ENCODE data around the gene TMPRSS4. TPM values are rescaled to one million over a fixed set of nuclear protein-coding genes. Genes with fewer than 3 reads are reported as not detected.
A peak's percentile ranks its signal among the peaks of the same experiment; 100 is the strongest.

The TMPRSS4 gene
- total and polyA plus RNA-seq, 5 donors: not detected

GRCh38 chr11:118095493-118095892 is 18.6 kb downstream of the TMPRSS4 start:
- Histone ChIP-seq H3K9me3 (ENCODE audit: control insufficient read depth, low read length) (no peaks in the 10 kb centered on the region), H3K27me3 (ENCODE audit: control insufficient read depth, insufficient read depth) (no peaks in the 10 kb centered on the region), H3K4me1 (ENCODE audit: control insufficient read depth, insufficient read depth, low read length) (no peaks in the 10 kb centered on the region), H3K4me3 (ENCODE audit: low read length) (no peak overlapping the region), H3K27ac (ENCODE audit: low read length) (no peak overlapping the region)
- no peak for ATAC-seq
- no peak for DNase-seq
- intact Hi-C loops (cut with DNase I): no loop called here
- 63% methylated on average over 4 of the region's 4 CpGs for WGBS

DNA sequence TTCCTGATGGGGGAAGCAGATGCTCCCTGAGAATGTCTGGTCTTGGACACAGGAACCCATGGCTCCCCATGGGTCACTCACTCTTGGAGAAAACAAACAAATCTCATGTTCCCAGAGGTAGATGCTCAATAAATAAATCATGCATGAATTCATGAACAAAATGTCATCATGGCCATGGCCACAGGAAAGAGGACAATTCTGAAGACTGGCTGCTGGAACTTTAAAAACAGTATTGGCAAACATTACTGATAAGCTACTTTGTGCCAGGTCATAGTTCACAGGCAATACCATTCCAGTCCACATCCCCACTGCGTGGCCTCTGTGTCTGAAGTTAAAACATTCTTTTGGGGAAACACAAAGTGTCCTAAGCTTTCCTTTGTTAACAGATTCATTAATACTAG is 19.1 kb downstream of the TMPRSS4 start:
- peaks cover 5% of the 10 kb centered on the region for H3K4me1 ChIP-seq (ENCODE audit: control insufficient read depth, insufficient read depth, low read length)
- DNase-seq (no peak), ATAC-seq (no peak)
- no peaks in the 10 kb centered on the region for H3K9me3 ChIP-seq (ENCODE audit: control insufficient read depth, low read length)
- H3K4me3 ChIP-seq (ENCODE audit: low read length): no peak overlapping the region
- H3K27me3 ChIP-seq (ENCODE audit: control insufficient read depth, insufficient read depth): no peaks in the 10 kb centered on the region
- intact Hi-C loops (cut with DNase I): no loop called here
- WGBS: 0% methylated on average over 1 of the region's 1 CpG
- no peak overlapping the region for H3K27ac ChIP-seq (ENCODE audit: low read length)

- Histone ChIP-seq H3K27me3 (ENCODE audit: control insufficient read depth, insufficient read depth) (no peaks in the 10 kb centered on the region), H3K4me3 (ENCODE audit: low read length) (no peak overlapping the region), H3K9me3 (ENCODE audit: control insufficient read depth, low read length) (no peaks in the 10 kb centered on the region), H3K27ac (ENCODE audit: low read length) (peak overlapping the region; percentile 43), H3K4me1 (ENCODE audit: control insufficient read depth, insufficient read depth, low read length) (peaks cover 8% of the 10 kb centered on the region)
- intact Hi-C loops (cut with DNase I): no loop called here
- ATAC-seq: no peak
- DNase-seq: no peak
- WGBS: 76% methylated on average over 11 of the region's 11 CpGs
Measured at GRCh38 chr11:118098996-118099837, 22.3 kb downstream of the TMPRSS4 start.

- ATAC-seq: peak; percentile 71 to 82
- intact Hi-C loops (cut with DNase I): no loop called here
- Histone ChIP-seq H3K27me3 (ENCODE audit: control insufficient read depth, insufficient read depth) (no peaks in the 10 kb centered on the region), H3K9me3 (ENCODE audit: control insufficient read depth, low read length) (no peaks in the 10 kb centered on the region), H3K4me1 (ENCODE audit: control insufficient read depth, insufficient read depth, low read length) (peaks cover 8% of the 10 kb centered on the region), H3K27ac (ENCODE audit: low read length) (peak overlapping the region; percentile 77), H3K4me3 (ENCODE audit: low read length) (no peak overlapping the region)
- 73% methylated on average over 10 of the region's 10 CpGs for WGBS
- DNase-seq: no peak
Measured at GRCh38 chr11:118099838-118100556, 23.1 kb downstream of the TMPRSS4 start.

DNA sequence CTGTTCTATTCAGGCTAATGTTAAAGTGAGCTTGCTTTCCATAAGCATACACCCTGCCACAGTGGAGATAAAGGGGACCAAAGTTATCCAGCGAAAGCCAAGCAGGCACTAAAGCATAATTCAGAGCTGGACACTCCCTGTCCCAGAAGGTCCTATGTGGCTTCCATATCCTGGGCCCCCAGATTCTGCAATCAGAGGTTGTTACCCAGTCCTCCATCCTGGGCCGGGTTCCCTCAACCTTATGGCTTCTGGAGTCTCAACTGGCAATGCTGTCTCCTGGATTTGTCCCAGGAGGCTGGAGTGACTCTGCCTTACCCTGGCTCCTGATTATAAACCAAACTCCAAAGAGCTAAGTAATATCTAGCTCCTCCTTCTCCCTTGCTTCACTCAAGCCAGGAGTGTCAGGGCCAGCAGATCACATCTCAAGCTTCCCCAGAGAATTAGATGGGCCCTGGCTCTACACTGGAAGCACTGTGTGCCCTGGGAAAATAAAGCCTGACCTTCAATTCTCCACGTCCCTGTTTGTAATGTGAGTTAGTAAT is 23.9 kb downstream of the TMPRSS4 start:
- 55% methylated on average over 3 of the region's 3 CpGs for WGBS
- Histone ChIP-seq H3K9me3 (ENCODE audit: control insufficient read depth, low read length) (no peaks in the 10 kb centered on the region), H3K27me3 (ENCODE audit: control insufficient read depth, insufficient read depth) (no peaks in the 10 kb centered on the region), H3K27ac (ENCODE audit: low read length) (peak overlapping the region; percentile 77), H3K4me3 (ENCODE audit: low read length) (no peak overlapping the region), H3K4me1 (ENCODE audit: control insufficient read depth, insufficient read depth, low read length) (peaks cover 8% of the 10 kb centered on the region)
- intact Hi-C loops (cut with DNase I): no loop called here
- ATAC-seq (peak; percentile 20 to 30), DNase-seq (no peak)

DNA sequence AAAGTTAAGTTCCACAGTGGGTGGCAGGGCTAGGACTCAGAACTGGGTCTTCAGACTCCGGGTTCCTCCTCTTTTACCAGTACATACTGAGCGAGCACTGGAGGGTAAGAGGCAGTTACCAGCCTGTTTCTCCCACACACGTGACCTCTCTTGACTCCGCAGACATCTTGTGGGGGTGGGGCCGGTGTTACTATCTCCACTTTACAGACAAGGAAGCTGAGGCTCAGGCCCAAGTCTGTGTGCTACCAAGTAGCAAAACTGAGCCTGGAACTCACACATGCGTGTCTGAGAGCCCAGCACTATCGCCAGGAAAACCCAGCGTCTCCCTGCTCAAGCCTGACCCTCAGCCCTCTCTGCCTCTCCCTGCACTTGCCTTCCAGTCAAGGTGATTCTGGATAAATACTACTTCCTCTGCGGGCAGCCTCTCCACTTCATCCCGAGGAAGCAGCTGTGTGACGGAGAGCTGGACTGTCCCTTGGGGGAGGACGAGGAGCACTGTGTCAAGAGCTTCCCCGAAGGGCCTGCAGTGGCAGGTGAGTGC is 25.9 kb downstream of the TMPRSS4 start:
- no peak overlapping the region for H3K27ac ChIP-seq (ENCODE audit: low read length)
- H3K4me1 ChIP-seq (ENCODE audit: control insufficient read depth, insufficient read depth, low read length): peaks cover 8% of the 10 kb centered on the region
- no peak for ATAC-seq
- intact Hi-C loops (cut with DNase I): no loop called here
- no peak for DNase-seq
- no peaks in the 10 kb centered on the region for H3K9me3 ChIP-seq (ENCODE audit: control insufficient read depth, low read length)
- no peaks in the 10 kb centered on the region for H3K27me3 ChIP-seq (ENCODE audit: control insufficient read depth, insufficient read depth)
- 63% methylated on average over 13 of the region's 13 CpGs for WGBS
- no peak overlapping the region for H3K4me3 ChIP-seq (ENCODE audit: low read length)

DNA sequence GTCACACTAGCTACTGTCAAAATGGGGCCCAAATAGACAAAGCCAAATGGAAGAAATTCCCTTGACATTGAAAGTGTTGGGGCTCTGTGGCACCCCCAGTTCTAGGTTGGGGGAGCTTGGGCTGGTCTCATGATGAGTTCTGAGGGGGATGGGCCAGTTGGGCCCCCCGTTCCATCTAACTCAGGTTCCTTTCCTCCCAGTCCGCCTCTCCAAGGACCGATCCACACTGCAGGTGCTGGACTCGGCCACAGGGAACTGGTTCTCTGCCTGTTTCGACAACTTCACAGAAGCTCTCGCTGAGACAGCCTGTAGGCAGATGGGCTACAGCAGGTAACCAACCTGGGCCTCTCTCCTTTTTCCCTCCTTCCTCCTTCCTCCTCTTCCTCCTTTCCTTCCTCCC is 27.6 kb downstream of the TMPRSS4 start:
- ATAC-seq (no peak), DNase-seq (no peak)
- H3K4me3 ChIP-seq (ENCODE audit: low read length): no peak overlapping the region
- WGBS: 96% methylated on average over 6 of the region's 6 CpGs
- peaks cover 10% of the 10 kb centered on the region for H3K4me1 ChIP-seq (ENCODE audit: control insufficient read depth, insufficient read depth, low read length)
- no peaks in the 10 kb centered on the region for H3K27me3 ChIP-seq (ENCODE audit: control insufficient read depth, insufficient read depth)
- intact Hi-C loops (cut with DNase I): no loop called here
- H3K27ac ChIP-seq (ENCODE audit: low read length): no peak overlapping the region
- no peaks in the 10 kb centered on the region for H3K9me3 ChIP-seq (ENCODE audit: control insufficient read depth, low read length)

DNA sequence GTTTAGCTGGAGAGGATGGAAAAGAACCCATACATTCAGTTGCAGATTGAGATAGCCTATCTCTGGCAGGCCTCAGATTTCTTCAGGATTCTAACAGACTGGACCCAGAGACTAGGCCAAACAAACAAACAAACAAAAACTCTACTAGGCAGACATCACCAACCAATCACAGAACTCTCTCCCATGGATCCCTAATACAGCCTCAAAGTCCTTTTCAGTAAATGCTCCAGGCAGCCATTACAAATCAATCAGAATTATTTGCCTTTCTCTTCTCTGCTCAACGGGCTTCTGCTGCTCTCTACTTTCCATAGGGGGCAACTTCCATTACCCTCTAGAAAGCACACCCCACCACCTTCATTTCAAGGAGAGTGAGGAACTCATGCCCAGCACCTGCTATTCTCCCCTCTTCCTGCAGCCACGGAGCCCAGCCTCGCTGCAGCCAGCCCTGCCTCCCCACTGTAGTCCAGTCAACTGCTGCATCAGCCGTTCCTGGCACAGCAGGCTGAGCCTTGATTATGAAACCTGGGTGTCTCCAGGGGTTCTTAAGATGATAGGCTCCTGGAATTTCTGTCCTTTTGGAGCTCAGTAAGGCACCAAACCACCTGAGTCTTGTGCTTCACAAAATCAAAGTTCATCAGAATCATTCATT is 28.9 kb downstream of the TMPRSS4 start:
- Histone ChIP-seq H3K4me3 (ENCODE audit: low read length) (no peak overlapping the region), H3K9me3 (ENCODE audit: control insufficient read depth, low read length) (no peaks in the 10 kb centered on the region), H3K27ac (ENCODE audit: low read length) (no peak overlapping the region), H3K4me1 (ENCODE audit: control insufficient read depth, insufficient read depth, low read length) (peaks cover 7% of the 10 kb centered on the region), H3K27me3 (ENCODE audit: control insufficient read depth, insufficient read depth) (no peaks in the 10 kb centered on the region)
- DNase-seq: no peak
- 75% methylated on average over 4 of the region's 4 CpGs for WGBS
- intact Hi-C loops (cut with DNase I): no loop called here
- ATAC-seq: no peak

DNA sequence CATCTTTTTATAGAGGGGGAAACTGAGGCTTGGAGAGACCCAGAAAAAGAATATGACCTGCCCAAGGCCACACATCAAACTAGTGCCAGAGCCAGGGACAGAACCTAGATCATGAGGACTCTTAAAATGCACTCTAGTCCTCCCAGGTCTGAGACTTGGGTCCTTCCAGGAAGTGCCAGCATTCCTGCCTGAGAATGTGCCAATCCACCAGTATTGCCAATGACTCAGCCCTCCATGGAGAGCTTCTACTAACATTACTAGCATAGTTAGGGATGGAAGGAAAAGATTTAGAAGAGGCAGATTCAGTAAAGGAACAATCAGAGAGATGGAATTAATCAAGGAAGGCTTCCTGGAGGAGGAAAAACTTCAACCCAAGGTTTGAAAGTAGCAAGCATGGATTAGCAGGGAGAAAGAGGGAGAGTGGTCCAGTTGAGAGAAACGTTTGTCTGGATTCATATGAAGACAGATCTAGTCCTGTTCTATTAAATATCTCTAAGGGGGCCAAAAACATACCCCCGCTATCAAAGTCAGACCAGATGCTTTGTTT is 30.0 kb downstream of the TMPRSS4 start:
- DNase-seq (no peak), ATAC-seq (no peak)
- H3K4me3 ChIP-seq (ENCODE audit: low read length): no peak overlapping the region
- WGBS: 88% methylated on average over 2 of the region's 2 CpGs
- intact Hi-C loops (cut with DNase I): no loop called here
- H3K27me3 ChIP-seq (ENCODE audit: control insufficient read depth, insufficient read depth): no peaks in the 10 kb centered on the region
- H3K9me3 ChIP-seq (ENCODE audit: control insufficient read depth, low read length): no peaks in the 10 kb centered on the region
- H3K4me1 ChIP-seq (ENCODE audit: control insufficient read depth, insufficient read depth, low read length): peaks cover 2% of the 10 kb centered on the region
- H3K27ac ChIP-seq (ENCODE audit: low read length): no peak overlapping the region

GRCh38 chr11:118108513-118108912 is 31.6 kb downstream of the TMPRSS4 start:
- Histone ChIP-seq H3K27me3 (ENCODE audit: control insufficient read depth, insufficient read depth) (no peaks in the 10 kb centered on the region), H3K27ac (ENCODE audit: low read length) (no peak overlapping the region), H3K4me1 (ENCODE audit: control insufficient read depth, insufficient read depth, low read length) (peaks cover 2% of the 10 kb centered on the region), H3K9me3 (ENCODE audit: control insufficient read depth, low read length) (no peaks in the 10 kb centered on the region), H3K4me3 (ENCODE audit: low read length) (no peak overlapping the region)
- ATAC-seq: no peak
- DNase-seq: no peak
- 82% methylated on average over 5 of the region's 5 CpGs for WGBS
- intact Hi-C loops (cut with DNase I): no loop called here

Data from right cardiac atrium (tissue), 5 donors.